HG03159 (cell line): ENCODE data around the gene FAM118A.
A peak's percentile ranks its signal among the peaks of the same experiment; 100 is the strongest.
"Not testable (repeated sequence)": the region's sequence is repeated elsewhere in the genome, so short reads cannot be mapped to it uniquely, and the experiment has no call there.

ENCODE experiments used
- ATAC-seq: cut with Tn5 transposase; IDR thresholded peaks from one replicate; pipeline ENCODE4 v1.9.1; 2021; ENCODE audit warnings: mild to moderate bottlenecking, moderate library complexity; ENCODE audit not compliant: unreplicated experiment

Gene FAM118A

DNA sequence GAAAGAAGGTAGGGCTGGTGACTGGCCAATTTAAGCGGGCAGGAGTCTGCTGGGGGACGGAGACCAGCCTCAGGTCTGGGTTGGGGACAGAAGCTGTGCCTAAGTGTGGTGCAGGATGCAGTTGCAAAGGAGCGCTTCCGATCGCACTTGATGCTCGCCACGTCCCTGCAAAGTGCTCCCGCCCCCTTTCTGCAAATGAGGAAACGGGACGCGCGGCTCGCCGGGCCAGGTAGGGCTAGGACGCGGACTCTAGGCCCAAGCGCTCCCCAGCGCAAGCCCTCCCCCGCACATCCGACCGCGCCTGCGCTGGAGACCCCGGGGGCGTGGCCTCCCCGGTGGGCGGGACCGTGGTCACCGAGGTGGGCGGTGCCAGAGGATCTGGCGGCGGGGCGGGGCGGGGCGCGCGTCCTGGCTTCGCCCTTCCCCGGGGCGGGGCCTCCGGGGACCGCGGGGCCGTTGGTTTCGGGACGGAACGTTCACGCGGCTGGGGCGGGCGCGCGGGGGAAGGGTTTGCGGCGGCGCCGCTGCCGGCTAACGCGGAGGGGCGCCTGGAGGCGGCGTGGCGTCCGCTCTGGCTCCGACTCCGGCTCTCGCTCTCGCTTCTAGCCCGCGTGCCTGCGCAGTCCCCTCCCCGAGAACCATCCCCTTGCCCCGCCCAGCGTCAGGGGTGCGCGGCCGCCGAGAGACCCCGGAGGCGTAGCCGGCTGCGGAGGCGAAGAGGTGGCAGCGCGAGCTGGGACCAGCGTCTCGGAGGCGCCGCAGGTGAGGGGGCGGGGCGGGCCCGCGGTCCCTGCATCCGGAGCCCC is at the start of gene FAM118A:
FAM118A (plus strand) TSS at position 513 of the 806 bp plus-strand sequence. CDS start 12,446 bp downstream, outside the sequence.
- ATAC-seq, result peak; percentile 78

DNA sequence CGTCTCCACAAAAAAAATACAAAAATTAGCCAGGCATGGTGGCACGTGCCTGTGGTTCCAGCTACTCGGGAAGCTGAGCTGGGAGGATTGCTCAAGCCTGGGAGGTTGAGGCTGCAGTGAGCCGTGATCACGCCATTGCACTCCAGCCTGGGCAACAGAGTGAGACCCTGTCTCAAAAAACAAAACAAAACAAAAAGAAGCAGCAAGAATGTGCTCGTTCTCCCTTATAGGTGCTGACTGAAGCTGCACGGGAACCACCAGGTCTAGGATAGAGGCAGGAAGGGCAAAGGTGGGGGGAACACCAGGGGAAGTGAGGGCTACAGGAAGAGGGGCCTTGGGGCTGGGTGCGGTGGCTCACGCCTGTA is 49.4 kb upstream of the FAM118A start:
- not testable (repeated sequence) for ATAC-seq

DNA sequence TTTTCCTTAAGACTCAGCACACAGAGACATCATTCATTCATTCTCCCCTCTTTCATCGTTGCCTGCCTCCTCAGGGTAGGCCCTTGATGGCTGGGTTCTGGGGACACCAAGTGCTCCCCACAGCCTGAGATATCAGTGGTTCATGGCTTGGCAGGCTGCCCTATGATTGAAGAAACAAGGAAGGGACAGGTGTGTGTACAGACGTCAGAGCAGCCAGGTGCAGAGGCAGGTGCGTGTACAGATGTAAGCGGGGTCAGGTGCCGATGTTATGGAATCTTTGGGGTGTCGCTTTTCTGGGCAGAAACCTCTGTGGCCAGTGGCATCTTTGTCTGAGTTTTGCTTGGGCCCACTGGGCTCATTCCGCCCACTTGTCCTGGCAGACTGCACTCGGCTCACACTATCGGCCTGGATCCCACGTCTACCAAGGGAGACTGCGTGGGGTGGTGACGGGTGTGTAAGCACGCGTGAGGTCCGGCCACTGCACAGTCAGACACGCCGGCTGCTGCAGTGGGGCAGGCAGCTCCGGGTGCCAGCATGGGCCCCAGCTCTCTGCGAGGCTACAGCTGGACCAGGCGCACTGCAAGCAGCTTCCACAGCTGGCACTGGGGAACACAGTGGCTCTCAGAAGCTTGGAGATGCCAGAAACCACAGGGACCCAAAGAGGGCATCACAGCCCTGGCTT is 48.2 kb upstream of the FAM118A start:
- no peak for ATAC-seq

DNA sequence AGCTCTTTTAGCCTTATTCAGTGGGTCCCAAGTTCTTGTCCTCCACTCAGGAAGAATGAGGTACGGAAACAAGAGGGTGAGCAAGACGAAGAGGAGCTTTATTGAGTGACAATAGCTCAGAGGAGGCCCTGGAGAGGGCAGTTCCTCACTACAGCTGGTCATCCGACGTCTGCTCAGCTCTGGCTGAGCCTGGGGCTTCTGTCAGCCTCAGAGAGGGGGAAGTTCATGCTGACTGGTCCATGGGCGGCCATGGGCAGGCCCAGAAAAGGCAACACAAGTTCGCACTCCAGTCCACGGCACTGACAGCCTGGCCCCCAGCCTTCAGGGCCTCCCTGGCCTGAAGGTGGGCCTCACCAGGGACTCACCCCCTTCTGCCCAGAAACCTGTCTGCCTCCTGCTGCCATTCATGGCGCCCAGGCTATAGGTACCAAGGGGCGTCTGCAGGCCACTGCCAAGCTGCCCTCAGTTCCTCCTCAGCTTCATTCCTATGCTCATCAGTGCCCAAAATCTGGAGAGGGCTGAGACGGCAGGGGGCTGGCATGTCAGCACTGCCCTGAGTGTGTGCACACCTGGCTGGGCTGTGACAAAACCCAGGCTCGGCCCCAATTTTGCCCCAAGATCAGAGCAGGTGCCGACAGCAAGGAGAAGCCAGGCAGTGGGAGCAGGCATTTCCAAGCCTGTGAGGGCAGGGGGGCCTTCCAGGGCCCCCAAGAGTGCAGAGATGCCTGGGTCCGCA is 47.4 kb upstream of the FAM118A start:
- ATAC-seq, result no peak

DNA sequence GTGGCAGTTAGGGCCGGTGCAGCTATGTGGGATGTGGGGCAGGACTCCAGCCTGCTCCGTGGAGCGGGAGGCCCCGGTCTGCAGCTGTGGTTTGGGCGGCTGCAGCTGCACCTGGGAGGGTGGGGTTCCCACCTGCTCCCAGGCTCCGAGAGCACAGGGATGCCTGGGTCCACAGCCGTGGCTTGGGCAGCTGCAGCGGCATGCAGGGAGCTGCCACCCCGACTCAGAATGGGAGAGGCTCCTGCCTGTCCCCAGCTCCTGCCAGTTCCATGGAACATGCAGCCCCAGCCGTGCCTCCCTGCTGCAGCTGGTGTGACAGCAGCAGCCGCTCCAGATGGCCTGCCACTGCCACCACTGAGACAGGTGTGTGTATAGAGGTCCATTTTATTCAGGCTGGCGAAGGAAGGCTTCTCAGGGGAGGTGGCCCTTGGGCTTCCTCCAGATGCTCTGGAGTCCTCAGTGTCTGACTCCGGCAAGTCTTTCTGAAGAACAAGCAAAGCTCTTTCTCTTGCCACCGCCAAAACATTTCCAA is 46.7 kb upstream of the FAM118A start:
- ATAC-seq, result peak; percentile 6

DNA sequence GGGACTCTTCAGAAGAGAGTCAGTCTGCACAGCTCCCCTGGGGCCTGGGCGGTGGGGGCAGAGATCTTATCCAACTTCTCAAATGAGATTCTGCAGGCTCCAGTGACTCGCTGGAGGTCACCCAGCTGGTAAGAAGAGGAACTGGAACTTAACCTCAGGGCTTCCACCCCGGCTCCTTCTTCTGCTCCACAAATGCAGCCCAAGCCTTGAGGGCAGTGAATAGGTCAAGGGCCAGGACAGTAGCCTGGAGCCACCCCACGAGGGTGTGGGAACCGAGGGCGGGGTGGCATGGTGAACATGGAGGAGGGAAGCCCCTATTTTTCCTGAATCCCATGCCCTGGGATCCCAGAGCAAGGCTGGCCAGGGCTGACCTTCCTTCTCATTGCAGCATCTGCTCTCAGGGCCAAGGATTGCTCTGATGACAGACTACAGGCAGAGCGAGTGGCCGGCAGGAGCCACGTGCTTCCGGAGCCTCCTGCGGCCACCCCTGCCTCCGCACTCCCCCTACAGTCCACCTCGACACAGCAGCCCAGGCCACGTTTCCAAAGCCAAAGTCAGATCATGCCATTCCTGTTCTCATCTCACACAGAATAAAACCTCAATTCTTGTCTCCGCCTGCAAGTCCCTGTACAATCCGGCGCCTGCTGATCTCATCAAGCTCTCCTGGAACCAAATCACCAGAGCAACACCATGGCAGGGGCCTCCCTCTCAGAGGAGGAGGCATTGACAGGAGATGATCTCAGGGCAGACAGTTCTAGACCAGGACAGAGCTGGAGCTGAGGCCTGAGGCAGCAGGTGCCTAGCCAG is 46.1 kb upstream of the FAM118A start:
- peak; percentile 85 for ATAC-seq

DNA sequence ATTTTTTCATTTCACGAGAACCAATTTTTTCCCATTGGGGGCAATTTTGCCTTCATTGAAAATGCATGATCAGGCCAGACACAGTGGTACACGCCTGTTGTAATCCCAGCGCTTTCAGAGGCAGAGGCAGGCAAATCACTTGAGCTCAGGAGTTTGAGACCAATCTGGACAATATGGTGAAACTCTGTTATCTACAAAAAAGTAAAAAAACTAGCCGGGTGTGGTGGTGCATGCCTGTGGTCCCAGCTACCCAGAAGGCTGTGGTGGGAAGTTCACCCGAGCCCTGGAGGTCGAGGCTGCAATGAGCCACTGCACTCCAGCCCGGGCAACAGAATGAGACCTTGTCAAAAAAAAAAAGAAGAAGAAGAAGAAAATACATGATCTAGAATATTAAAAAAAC is 44.2 kb upstream of the FAM118A start:
- ATAC-seq, result no peak

DNA sequence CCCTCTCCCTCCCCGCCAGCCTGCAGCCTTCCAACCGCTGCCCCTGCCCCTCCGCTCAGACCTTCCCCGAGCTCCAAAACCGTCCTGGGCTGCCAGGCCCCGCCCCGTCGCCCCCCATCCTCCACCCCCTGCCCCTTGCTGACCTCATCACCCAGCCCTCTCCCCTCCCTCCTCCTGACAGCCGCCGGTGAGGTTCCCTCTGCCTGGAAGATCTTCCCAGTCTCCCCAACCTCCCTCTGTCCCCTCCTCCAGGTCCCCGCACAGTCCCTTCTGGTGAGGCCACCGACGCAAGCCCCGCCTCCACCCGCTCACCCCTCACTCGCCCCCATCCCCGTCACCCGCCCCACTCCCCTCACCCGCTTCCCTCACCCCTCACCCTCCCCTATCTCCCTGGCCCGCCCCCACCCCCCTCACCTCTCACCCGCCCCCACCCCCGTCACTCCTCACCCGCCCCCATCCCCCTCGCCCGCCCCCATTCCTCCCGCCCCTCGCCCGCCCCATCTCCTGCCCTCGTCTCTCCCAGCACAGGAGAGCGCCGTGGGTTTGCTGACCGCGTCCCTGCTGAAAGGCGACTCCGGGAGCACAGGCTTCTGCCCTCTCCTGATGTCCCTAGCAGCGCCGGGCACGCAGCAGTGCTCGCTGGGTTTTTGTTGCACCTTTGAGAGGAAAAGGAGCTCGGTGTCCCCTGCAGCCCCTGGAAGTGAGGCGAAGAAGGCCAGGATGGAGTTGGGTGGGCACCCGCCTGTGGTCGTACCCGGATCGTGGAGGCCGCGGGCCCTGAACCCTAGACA is 41.4 kb upstream of the FAM118A start:
- ATAC-seq, result no peak

DNA sequence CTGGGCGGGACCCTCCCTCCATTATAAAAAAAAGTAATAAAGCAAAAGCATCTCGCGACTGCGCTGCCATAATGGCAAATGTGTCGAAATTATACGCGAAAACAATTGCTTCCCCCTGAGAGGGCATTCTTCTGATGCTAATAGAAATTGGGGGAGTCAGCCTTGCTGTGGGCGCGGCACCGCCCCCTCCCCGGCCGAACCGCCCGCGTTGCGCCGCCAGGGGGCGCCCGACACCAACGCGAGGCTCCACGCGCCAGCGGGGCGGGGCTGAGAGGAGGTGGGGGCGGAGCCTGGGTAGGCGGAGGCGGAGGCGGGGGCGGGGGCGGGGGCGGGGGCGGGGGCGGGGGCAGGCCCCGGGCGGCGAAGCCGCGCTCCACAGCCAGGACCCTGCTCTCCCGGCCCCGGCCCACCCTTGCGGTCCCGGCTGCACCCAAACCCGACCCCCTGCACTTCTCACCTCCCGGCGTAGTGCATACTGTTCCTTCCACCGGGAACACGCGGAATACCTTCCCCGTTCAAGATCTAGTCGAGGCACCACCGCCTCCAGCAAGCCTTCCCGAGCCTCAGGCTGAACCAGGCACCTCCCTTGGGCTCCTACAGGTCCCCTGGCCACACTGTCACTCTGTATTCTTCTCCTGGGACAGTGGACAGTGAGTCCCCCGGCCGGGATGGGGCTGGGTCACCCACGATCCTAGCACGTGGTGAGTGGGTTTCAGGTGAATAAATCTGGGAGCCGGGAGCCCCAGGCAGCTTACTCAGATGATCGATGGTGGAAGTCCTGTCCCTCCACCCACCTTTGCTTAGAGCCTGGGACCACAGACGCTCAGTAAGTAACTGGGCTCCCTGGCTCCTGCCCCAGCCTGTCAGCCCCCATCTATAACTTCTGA is 40.5 kb upstream of the FAM118A start:
- ATAC-seq, result no peak

DNA sequence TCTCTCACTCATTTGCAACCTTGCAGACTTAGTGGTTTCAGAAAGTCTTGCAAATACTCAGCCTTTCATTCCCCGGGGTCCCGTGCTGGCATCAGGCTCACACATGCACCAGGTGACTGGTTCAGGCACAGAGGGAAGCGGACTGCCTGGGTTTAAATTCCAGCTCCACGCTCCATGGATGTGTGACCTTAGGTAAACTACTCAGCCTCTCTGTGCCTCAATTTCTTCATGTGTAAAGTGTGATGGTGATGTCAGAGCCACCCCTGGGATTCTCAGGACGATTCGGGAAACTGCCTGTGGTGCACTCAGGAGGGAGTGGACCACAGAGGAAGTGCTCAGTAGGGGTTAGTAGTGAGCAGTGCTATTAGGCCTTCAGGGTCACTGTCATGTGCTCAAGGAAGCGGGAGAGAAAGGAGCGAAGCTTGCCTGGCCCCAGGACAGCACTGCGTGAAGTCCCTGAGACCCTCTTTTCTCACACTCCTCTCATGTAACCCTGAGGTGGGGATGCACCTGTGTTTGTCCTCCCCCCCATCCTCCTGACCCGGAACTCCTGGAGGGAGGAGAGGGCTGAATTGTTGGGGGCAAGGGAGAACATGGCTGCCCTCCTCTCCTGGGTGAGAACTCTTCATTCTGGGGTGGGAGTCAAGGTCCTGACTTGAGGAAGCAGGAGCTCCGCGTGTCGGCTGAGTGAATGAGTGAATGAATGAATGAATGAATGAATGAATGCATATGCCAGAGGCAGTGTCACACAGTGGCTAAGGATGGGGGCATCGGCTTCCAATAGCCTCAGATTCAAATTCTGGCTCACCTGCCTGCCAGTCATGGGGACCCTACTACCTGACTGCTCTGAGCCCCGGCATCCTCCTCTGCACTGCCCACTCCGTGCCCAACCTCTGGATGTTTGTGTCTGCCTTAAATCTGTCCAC is 39.4 kb upstream of the FAM118A start:
- ATAC-seq, result no peak

DNA sequence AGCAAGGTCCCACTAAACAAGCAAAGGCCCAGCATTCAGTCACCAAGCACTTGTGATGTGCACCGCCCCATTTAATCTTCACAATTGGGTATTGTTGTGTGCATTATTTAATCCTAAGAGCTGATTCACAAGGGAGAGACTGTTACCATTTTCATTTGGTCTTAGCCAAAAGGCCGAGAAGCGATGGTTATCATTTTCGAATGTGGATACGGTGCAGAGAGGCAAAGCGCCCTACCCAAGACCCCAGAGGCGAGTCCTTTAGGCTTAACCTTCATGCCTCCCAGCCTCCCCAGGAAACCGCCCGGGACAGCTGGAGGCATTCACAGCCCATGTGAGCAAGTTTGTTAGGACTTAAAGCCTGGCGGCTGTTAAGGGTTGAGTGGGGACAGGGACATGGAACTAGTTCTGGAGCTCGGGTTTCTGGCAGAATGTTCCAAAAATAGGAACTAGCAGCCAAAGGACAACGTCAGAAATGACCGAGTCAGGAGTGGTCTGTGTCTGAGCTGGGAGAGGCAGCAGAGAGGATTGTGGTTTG is 38.0 kb upstream of the FAM118A start:
- no peak for ATAC-seq

DNA sequence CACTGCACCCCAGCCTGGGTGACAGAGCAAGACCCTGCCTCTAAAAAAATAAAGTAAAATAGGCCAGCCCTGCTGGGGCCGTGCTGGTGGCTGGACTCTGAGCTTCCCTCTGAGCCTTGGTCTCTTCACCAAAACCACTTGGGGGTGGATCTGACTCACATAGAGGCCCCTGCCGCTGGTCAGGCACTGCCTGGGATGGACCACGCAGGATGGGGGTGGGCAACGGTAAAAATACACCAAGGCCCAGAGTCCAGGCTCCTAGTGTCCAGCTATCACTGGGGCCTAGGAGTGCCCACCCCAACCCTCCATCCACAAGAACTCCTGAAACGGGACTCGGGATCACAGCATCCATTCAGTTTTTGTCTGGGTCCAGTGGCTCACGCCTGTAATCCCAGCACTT is 37.2 kb upstream of the FAM118A start:
- ATAC-seq, result no peak

DNA sequence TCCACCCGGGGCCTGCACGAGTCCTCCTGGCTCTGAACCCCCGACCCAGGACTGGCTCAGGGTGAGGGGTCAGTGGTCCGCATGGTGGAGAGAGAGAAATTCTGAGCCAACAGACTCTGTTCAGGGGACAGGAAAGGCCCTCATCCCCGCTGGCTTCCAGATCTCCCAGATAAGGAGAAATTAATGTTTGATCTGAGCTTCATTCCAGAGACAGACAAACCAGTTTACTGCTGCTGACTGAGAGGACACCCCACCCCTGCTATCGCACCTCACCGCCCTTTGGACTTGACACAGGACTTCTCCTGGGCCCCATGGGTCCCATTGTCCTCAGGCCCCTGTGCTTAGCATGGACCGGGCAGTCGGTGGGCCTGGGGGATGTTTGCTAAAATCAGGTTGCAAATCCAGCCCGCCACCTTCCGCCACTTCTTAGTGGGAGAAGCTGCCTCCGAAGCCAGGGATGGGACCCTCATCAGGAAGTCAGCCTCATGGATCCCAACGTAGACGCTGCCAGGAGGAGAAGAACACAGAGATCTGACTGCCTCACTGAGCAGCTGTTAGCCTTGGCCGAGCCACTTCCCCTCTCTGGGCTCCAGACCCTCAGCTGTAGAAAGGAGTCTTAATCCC is 36.2 kb upstream of the FAM118A start:
- no peak for ATAC-seq

DNA sequence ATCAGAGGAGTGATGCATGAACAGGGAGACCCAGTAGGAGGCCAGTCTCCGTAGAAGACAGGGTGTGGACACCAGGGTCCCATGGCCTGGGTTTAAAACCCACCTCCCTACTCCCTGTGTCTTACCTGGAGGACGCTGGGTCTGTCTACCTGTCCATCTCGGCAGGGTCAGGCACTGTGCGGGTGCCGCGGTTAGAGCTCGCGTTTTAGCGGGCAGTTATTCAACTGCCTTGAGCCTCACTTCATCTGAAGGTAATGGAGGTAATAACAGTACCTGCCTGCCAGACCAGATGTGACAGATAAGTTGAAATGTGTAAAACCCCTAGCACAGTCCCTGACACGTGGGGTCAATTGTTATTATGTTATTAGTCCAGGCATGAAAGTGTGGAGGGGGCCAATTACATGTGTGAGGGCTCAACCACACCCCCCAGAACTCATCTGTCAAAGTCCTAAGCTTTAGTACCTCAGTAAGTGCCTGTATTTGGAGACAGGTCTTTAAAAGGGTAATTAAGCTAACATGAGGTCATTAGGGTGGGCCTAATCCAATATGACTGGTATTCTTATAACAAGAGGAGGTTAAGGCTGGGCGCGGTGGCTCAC is 33.1 kb upstream of the FAM118A start:
- ATAC-seq, result no peak

DNA sequence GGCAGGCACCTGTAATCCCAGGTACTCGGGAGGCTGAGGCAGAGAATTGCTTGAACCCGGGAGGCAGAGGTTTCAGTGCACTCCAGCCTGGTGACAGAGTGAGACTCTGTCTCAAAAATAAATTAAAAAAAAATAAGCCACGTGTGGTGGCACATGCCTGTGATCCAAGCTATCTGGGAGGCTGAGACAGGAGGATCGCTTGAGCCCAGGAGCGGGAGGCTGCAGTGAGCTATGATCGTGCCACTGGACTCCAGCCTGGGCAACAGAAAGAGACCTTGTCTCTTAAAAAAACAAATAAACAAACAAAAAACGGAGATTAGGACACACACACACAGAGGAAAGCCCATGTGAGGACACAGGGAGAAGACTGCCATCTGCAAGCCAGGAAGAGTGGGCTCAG is 32.0 kb upstream of the FAM118A start:
- not testable (repeated sequence) for ATAC-seq

DNA sequence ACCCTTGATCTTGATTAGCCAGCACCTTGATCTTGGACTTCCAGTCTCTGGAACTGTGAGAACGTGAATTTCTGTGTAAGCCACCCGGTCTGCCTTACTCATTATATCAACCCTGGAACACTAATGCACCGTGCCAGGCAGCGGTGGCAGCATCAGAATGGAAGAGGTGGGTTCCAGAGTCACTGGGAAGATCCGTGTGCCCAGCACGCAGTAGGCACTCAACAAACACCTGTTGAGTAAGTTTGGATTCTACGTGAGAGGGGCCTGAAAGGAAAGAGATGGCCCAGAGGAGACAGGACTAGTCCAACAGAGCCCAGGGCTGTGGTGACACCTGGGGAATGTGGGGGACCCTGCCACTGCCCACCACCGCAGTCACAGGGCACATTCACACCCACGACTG is 31.6 kb upstream of the FAM118A start:
- no peak for ATAC-seq

DNA sequence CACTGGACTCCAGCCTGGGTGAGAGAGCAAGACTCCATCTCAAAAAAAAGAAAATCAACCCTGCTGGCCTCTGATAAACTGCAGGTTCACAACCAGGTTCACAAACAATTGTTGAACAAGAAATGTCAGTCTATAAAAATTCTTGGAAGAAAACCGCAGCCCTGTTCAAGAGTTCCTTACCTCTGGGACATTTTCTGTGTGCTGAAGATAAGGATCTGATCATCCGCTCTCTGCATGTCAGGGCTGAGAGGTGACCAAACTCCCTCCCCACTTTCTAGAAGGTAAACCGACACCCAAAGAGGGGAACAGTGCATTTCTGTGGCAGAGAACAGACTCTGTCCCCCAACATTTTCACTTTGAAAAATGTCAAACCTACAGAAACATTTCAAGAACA is 29.1 kb upstream of the FAM118A start:
- no peak for ATAC-seq
